Measurements from ENCODE around the gene ZFAND3.
"Not testable (repeated sequence)": the region's sequence is repeated elsewhere in the genome, so short reads cannot be mapped to it uniquely, and the experiment has no call there.

The ZFAND3 gene

DNA sequence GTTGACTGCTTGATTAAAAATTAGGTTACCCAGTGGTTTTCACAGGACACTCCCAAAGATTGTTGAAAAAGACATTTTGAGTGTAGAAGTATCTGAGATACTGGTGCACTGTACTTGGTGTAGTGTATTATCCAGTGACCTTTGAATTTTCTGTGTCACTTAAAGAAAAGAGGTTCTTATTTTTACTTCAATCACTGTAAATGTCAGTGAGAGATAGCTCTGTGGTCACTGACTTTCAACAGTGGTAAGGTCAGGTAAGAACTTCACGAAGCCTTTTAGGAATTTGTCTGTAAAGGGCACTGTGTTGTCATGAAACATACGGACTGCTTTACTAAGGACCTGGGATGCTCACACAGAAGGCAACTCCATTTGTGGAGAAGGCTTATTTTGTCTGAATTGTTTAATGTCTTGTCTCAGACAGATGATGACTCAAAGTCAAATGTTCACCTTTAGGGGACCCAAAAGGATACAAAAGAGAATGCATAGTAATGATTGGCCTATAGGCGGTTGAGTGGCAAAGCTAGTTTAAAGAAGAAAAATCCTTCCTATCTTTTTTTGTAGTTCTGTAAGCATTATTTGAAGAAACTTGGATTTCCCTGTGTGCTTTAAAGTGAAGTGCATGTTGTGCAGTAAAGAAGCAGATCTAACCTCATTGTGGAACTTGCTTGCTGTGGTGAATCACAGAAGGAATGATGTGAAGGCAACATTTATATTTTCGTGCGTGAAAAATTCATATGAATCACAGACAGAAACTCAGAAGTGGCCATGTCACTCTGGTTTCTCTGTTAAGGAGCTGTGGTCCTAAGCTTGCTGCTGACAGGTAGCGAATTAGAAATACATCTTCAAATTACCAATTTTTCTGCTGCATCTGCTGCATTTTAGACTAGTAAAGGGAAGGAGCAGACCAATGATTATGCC is 47.3 kb downstream of the ZFAND3 start:
- DNase-seq, result no peak

DNA sequence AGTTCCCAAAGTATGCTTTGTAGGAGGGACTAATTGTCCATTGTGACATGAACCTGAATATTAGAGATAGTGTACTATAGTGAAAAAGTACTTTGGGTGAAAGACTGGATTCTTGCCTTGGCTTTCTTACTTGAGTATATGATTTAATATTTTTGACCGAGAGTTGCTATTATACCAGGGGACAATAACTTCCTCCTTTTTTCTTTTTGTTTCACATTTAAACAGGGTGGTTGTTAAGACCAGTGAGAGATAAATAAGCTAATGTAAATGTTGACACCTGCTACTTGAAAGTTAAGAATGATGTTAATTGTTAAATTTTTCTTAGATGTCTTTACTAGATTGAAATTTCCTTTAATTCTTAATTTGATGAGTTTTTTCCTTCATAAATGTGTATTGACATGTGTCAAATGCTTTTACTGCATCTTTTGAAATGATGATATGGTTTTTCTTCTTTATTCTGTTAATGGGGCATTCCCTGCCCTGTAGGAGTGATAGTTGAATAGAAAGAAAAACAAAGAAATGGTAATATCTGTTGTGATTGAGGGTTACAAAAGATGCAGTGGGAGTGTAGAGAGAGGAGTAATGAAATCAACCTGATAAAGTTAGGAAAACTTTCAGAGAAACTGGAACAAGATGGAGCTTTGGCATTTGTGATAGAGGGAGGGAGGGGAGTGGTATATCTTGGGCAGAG is 48.4 kb downstream of the ZFAND3 start:
- no peak for DNase-seq

DNA sequence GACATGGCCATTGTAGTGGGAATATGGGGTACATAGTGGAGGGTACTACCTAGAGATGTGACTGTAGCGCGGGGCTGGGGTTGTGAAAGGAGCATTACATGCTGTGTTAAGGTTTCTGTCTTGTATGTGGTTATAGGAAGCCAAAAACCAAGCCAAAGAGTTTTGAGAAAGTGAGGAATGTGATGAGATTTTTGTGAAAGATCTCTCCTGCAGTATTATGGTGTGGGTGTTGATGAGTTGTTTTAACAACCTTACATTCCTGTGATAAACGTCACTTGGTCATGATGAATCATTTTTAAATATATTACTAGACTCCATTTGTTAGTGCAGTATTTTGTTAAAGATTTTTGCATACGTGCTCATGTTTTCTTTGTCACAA is 48.9 kb downstream of the ZFAND3 start:
- DNase-seq, result no peak

DNA sequence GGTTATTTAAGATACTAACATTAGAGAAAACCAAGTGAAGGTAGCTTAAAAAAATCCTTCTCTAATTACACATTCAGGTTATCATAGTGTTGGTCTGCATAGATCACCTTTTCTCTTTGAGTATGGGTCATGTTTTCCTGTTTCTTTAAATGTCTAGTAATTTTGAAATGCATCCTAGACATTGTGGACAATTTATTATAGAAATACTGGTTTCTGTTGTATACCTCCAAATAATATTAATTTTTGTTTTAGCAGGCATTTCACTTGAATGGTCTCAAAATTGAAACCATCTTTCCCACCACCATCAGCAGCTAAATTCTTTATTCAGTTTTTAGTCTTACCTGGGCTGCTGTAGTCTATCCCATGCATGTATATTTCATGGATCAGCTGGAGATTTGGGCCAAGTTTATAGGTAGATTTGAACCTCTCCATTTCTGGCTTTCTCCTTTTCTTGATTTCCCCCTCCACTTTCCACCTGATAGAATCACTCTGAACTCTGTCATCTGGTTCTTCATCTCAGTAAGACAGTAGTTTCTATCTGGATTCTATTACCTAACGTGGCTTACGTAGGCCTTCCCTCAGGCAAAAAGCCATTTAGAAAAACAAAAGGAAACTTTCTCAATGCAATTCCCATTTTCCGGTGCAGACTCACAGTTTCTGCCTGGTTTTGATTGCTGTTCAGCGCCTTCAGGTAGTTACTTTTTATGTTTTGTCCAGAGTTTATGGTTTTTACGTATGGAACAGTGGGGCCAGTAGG is 52.3 kb downstream of the ZFAND3 start:
- DNase-seq, result no peak

DNA sequence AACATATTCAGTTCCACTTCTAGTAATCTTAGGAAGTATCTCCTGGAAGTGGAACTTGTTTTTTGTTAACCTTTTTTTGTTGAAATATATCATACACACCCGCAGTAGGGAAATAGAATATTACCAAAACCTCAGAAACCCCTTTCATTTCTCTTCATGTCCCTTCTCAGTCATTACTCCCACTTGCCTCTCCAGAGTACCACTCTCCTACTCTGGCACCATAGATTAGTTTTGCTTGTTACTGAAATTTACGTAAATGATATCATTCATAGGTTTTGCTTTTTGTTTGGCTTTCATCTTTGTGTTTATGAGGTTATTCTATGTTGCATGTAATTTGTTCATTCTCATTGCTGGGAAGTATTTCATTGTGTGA is 52.8 kb downstream of the ZFAND3 start:
- DNase-seq, result no peak

DNA sequence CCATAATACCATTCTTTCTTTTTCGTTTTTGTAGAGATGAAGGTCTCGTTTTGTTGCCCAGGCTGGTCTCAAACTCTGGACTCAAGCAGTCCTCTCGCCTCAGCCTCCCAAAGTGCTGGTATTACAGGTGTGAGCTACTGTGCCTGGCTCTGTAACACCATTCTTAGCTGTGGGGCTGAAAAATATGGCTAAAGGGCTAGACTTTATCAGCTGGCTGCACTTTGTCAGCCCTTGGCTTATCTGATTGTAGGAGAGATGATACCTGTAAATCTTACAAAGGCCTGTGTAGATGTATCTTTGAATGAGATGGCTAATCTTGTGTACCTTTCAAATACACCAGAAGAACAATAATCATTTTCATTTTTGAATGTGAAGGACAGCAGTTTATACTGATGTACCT is 55.2 kb downstream of the ZFAND3 start:
- DNase-seq, result no peak

DNA sequence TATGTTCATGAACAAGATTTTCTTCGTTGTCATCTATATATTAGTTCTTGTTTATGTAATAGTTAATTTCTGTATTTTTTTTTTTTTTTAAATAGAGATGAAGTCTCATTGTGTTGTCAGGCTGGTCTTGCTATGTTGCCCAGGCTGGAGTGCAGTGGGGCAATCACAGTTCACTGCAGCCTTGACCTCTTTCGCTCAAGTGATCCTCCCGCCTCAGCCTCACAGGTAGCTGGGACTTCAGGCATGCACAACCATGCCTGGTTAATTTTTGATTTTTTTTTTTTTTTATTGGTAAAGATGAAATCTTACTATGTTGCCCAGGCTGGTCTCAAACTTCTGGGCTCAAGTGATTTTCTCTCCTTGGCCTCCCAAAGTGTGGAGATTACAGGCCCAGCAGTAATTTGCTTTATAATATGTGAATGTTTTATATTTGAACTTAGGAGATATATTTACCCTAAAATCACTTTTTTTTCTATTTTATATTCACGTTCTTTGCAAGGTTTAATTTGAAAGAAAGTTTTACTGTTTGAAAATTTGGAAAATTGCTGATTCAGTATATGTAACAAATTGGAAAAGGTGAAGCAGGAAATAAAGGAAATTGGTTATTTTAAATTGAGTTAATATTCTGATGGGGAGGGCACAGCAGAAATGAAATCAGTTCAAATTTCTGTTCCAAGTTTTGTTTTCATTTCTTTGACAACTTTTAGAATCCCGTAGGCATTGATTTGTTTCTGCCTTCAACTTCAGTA is 56.2 kb downstream of the ZFAND3 start:
- DNase-seq, result no peak

DNA sequence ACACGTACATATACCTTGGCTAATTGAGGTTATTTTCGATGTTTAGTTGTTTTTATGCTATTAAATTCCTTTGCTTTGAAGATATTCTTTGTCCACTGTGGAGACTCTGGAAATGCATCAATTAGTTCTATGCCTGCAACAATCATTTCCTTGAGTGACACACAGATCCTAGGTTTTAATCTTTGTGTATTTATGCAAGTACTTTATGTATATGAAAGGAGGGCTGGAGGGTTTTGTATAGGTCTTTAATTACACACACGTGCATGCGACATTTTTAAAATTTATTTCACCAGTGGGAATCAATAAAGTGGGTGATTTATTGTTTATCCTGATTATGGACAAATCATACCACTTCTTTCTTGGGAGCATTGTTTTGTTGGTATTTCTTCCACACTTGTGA is 57.3 kb downstream of the ZFAND3 start:
- no peak for DNase-seq

DNA sequence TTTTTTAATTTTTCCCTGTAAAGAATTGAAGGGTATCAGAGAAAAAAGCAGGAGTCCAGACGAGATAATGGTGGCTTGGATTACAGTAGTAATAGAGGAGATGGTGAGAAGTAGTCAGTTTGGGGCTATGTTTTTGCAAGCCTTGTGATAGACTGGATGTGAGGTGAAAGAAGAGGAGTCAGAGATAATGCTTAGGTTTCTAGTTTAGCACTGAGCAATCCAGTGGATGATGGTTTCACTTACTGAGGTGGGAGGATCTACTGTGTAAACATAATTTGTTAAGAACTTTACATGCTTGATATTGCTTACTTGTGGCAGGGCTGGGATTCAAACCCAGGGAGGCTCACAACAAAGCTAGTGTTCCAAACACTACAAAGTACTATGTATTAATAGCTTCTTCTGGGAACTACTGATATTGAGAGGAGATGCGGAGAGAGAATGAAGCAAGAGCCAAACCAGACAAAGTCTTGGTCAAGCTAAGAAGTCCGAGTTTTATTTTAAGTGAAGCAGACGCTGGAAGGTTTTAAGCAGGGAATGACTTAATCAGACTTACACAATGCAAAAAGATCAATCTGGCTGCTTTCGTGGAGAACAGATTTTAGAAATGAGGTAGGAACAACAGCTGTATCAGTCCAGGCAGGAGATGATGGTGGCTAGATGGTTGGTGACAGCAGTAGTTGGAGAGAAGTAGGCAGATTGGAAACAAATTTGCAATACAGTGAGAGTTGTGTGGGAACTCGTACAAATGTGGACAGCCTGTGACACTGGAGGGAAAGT is 58.0 kb downstream of the ZFAND3 start:
- DNase-seq, result no peak

DNA sequence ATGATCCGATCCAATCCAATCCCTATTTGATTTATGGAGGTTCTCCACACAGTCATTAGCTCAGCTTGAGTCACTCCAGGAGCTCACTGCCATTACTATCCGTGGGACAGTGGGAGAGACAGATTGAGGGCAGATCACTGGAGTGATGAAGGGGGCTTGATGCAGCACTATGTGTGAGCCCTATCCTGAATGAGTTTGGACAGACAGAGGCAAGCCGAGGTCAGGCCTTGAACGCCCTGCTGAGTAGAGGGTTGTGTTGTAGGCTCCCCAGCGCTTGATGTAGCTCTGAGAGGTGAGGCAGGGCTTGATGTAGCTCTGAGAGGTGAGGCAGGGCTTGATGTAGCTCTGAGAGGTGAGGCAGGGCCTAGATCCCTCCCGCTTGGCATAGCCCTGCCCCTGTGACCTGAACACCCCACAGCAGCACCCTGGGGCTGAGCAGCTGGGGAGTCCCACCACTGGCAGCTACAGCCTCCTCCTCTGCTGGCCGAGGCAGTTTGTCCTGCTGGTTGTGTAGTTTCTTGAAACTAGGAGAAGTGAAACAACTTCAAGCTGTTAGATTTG is 58.7 kb downstream of the ZFAND3 start:
- no peak for DNase-seq

DNA sequence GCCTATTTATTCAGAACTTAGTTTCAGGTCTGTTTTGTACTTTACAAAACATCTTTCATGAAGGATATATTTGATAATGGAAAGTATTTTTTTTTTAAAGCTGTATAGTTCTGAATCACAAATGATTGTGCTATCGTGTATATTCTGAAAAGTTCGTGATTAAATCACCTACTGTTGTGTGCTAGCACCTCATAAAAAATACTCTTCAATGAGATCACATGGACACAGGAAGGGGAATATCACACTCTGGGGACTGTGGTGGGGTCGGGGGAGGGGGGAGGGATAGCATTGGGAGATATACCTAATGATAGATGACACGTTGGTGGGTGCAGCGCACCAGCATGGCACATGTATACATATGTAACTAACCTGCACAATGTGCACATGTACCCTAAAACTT is 61.1 kb downstream of the ZFAND3 start:
- DNase-seq, result not testable (repeated sequence)

DNA sequence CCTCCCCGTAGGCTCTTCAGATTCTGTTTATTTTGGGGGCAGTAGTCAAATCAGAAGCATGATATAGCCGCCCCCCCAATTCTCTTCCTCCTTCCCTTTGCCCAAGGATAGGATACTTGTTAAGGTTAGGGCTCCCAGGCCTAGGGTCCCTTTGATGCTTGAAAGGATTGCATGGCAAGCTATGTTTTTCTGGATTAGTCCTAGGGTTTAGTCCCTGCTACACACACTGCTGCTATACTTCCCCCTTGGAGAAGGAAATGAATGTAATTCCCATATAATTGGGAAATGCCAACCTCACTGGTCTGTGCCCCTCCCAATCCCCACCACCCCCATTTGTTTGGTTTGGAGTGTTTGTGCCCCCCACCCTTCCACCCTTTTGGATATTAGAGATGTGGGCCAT is 62.8 kb downstream of the ZFAND3 start:
- no peak for DNase-seq

DNA sequence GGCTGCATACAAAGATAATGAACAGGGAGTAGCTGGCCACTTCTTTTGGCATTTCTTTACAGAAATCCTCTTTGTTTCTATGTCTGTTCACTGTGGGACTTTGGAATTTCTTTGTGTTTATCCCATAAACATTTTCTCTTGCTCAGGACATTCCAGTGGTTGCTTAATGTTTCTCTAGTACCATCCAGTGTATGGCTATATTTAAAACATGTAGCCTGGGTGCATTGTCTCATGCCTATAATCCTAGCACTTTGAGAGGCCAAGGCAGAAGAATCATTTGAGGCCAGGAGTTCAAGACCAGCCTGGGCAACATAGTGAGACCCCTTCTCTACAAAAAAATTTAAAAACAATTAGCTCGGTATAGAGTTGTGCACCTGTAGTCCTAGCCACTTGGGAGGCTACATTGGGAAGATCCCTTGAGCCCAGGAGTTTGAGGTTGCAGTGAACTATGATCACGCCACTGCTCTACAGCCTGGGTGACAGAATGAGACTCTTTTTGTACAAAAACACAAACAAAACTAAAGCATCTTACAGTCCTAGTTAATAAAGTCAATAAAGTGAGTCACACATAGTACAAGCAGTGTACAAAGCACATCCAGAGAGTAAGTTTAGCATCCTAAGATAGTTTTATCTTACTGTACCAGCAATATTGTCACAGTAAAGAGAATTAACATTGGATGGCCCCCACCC is 63.3 kb downstream of the ZFAND3 start:
- no peak for DNase-seq

DNA sequence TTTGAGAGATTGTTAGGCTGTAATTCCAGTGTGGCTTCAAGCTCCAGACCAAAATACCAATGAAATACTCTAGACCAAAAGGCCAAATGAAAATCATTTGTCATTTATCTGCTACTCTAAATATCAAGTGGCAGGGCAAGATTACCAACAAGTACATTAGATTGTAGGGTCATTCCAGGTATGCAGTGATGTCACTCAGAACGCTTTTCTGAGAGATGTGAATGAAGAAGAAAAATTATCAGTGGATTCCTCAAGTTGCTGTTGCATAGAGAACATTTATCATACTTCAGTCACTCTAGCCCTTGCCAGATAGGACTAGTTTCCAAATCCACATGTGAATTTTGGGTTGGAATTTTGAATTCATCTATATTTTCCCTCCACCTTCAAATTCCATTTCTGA is 65.0 kb downstream of the ZFAND3 start:
- no peak for DNase-seq

DNA sequence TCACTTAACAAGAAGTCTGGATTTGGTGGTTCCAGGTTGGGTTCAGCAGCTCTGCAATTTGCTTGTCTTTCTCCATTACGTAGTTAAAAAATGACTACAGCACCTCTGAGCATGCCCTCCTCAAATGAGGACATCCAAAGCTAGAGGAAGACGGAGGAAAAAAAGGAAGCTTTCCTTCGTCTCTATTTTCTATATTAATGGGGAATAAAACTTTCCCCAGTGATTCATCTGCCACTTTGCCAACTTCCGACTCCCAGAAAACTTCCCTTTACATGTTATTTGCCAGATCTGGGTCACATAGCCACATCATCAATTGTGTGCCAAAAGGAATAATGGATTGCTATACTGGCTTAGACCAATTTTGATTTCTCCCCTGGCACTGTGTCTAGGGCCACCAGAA is 69.5 kb downstream of the ZFAND3 start:
- DNase-seq, result no peak

DNA sequence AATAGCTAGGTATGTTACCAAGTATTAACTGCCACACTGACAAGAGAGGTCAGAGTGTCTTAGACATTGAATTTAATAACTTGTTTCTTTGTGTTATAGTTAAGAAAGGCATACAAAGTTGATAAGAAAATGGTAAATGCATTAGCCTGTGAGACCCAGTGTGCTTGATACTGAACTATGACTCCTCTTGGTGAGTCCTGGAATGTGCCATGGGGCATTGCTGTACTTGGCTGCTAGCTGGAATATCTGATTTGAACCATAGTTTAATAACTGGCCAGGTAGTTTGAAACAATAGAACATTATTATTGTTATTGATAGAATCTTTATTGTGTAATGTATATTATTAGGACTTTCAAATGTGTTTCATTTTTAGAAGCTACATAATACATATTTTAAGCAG is 70.0 kb downstream of the ZFAND3 start:
- DNase-seq, result no peak

DNA sequence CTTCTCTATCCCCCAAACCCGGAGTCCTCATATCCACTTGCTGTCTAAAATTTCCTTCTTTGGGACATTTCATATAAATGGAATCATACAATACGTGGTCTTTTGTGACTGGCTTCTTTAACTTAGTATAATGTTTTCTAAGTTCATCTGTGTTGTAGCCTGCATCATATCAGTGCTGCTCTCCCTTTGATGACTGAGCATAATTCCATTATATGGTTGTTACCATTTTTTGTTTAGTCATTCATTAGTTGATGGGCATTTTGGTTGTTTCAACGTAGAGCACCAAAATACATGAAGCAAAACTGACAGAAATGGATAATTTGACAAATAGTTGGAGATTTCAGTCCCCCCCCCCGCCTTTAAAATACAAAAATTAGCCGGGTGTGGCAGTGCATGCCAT is 71.5 kb downstream of the ZFAND3 start:
- no peak for DNase-seq

DNA sequence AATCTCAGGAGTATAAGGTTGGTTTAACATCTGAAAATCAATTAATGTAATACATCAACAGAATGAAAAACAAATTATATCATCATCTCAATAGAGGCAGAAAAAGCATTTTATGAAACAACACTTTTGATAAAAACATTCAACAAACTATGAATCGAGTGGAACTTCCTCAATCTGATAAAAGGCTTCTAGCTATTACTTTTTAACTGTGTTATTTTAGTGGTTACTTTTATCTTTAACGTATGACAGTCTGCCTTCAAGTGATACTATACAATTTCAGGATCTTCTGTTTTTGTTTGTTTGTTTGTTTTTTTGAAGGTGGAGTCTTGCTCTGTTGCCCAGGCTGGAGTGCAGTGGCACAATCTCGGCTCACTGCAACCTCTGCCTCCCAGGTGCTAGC is 73.7 kb downstream of the ZFAND3 start:
- DNase-seq, result no peak

DNA sequence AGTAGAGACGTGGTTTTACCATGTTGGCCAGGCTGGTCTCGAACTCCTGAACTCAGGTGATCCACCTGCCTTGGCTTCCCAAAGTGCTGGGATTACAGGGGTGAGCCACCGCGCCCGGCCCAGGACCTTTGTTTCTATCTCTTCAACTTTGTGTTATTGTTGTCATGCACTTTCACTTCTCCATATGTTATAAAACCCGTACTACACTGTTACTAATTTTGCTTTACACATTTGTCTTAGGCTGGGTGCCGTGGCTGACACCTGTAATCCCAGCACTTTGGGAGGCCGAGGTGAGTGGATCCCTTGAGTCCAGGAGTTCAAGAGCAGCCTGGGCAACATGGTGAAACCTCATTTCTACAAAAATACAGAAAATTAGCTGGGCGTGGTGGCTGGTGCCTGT is 74.2 kb downstream of the ZFAND3 start:
- not testable (repeated sequence) for DNase-seq

DNA sequence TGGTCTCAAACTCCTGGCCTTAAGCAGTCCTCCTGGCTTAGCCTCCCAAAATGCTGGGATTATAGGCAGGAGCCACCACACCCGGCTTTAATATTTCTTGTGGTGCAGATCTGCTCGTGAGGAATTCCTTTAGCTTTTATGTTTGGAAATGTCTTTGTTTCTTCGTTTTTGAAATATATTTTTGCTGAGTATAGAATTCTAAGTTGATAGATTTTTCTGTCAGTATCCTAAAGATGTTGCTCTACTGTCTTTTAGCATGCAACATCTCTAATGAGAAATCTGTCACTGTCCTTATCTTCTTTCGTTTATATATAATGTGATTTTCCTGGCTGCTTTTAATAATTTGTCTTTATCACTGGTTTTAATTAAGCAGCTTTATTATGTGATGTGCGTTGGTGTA is 75.1 kb downstream of the ZFAND3 start:
- no peak for DNase-seq

DNA sequence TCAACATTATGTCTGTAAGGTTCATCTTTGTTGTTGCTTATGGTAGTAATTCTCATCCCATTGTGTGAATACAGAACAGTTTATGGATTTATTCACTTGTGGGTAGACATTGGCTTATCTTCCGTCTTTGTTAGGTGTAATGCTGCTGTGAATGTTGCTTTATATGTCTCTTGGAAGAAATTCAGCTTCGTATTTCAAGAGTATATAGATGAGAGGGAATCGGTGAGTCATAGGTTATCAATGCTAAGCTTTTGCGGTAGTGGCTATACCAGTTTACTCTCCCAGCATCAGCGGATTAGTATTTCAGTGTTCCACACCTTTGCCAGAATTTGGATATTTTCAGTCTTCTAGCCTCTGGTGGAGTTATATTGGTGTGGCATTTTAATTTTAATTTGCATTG is 77.8 kb downstream of the ZFAND3 start:
- no peak for DNase-seq
